GM06990 (cell line): Measurements from ENCODE around the gene NIPBL.
"Not testable (repeated sequence)": the region's sequence is repeated elsewhere in the genome, so short reads cannot be mapped to it uniquely, and the experiment has no call there.

Experiments used
- DNase-seq: peaks from one replicate; pipeline ENCODE4 v3.0.0-alpha.2; 2011; ENCODE audit not compliant: insufficient read length; ENCODE audit errors: extremely low read depth
- H3K27me3 ChIP-seq: replicated peaks from 2 replicates; pipeline ENCODE4 v1.6.0; 2011; ENCODE audit warnings: low read length; ENCODE audit not compliant: control insufficient read depth, insufficient read depth
- H3K36me3 ChIP-seq: 2 replicates; pipeline ENCODE4 v1.5.1; 2011; ENCODE audit warnings: low read length; ENCODE audit not compliant: control insufficient read depth, insufficient read depth
- H3K4me3 ChIP-seq: replicated peaks from 2 replicates; pipeline ENCODE4 v1.5.1; 2011; ENCODE audit warnings: low read depth, mild to moderate bottlenecking, control low read depth, low read length
- TF ChIP-seq, protein P1 (sequence below): IDR thresholded peaks from 2 replicates; pipeline ENCODE4 v1.5.1; 2011; ENCODE audit warnings: low read length, control low read depth, mild to moderate bottlenecking, inconsistent platforms; ENCODE audit not compliant: insufficient read depth, poor library complexity, severe bottlenecking

NIPBL gene

DNA sequence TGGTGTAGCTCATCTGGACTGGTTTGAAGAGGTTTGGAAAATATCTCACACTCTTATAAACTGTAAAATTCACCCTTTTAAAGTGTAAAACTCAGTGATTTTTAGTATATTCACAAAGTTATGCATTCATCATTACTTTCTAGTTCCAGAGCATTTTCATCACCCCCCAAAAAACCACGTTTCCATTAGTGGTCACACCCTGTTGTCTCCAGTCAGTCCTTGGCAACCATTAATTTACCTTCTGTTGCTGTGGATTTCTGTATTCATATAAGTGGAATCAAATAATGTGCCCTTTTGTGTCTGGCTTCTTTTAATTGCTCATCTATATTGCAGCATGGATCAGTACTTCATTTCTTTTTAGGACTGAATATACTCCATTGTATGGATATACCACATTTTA is 18.4 kb downstream of the NIPBL start:
- Histone ChIP-seq H3K36me3 (no peaks in the 10 kb centered on the region), H3K27me3 (no peaks in the 10 kb centered on the region), H3K4me3 (no peak overlapping the region)
- TF ChIP-seq, protein P1, sequence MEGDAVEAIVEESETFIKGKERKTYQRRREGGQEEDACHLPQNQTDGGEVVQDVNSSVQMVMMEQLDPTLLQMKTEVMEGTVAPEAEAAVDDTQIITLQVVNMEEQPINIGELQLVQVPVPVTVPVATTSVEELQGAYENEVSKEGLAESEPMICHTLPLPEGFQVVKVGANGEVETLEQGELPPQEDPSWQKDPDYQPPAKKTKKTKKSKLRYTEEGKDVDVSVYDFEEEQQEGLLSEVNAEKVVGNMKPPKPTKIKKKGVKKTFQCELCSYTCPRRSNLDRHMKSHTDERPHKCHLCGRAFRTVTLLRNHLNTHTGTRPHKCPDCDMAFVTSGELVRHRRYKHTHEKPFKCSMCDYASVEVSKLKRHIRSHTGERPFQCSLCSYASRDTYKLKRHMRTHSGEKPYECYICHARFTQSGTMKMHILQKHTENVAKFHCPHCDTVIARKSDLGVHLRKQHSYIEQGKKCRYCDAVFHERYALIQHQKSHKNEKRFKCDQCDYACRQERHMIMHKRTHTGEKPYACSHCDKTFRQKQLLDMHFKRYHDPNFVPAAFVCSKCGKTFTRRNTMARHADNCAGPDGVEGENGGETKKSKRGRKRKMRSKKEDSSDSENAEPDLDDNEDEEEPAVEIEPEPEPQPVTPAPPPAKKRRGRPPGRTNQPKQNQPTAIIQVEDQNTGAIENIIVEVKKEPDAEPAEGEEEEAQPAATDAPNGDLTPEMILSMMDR: no peak
- no peak for DNase-seq

DNA sequence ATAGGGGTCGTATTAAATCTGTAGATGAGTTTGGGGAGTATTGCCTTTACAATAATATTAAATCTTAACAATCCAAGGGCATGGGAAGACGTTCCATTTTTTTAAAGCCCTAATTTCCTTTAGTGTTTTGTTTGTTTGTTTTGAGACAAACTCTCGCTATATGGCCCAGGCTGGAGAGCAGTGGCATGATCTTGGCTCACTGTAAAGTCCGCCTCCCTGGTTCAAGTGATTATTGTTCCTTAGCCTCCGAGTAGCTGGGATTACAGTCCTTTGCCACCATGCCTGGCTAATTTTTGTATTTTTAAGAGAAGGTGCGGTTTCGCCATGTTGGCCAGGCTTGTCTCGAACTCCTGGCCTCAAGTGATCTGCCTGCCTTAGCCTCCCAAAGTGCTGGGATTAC is 19.9 kb downstream of the NIPBL start:
- Histone ChIP-seq H3K4me3 (no peak overlapping the region), H3K36me3 (no peaks in the 10 kb centered on the region), H3K27me3 (no peaks in the 10 kb centered on the region)
- TF ChIP-seq, protein P1: no peak
- no peak for DNase-seq

DNA sequence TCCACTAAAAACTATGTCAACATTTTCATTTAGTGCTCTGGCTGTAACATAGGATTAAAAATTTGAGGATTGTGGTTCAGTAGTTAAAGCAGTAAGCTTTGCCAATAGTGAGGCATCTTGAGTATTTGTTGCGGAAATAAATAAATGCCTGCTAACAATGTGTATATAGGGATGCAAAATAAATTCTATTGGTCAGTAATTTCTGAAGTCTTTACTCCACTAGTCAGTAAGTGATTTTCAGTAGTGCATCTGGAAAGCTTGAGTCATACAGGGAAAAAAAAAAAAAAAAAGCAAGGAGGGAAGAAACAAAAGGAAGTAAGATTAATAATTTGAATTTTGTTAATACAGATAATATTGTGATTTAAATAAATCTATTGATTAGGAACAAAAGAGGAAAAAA is 21.0 kb downstream of the NIPBL start:
- H3K27me3 ChIP-seq: no peaks in the 10 kb centered on the region
- no peak for DNase-seq
- no peaks in the 10 kb centered on the region for H3K36me3 ChIP-seq
- H3K4me3 ChIP-seq: no peak overlapping the region
- TF ChIP-seq, protein P1: no peak

DNA sequence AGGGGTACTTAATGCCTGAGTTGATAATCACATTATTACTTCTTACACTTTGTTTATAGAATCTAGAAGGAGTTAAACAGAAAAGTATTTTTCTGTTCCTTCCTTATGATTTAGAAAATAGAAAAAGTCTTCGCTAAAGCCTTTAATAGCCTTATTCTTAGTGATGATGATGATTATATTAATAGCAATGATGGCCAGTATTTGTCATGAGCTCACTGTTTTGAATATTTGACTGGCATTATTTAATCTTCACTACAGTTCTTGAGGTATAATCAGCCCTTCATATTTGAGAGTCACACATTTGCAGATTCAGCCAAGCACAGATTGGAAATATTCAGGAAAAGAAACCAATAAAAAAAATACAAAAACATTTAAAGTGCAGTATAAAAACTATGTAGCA is 23.3 kb downstream of the NIPBL start:
- TF ChIP-seq, protein P1: no peak
- Histone ChIP-seq H3K27me3 (no peaks in the 10 kb centered on the region), H3K36me3 (no peaks in the 10 kb centered on the region)

DNA sequence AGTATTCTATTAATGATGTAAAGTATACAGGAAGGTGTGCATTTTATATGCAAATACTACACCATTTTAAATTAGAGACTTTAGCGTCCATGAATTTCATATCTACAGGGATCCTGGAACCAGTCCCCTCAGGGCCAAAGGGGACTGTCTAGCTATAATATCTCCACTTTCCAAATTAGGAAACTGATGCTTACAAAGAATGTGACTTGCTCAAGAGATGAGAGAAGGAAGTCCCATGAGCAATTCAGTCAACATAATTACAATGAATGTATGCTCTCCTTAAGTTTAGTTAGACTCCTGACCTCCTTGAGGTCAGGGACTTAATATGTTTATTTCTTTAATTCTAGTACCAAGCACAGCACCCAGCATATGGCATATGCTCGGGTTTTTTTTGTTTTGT is 23.7 kb downstream of the NIPBL start:
- TF ChIP-seq, protein P1: no peak
- DNase-seq: no peak
- no peaks in the 10 kb centered on the region for H3K36me3 ChIP-seq

More for the DNA sequence above, 23.3 kb downstream of the NIPBL start:
- no peak for DNase-seq
- H3K4me3 ChIP-seq: no peak overlapping the region

DNA sequence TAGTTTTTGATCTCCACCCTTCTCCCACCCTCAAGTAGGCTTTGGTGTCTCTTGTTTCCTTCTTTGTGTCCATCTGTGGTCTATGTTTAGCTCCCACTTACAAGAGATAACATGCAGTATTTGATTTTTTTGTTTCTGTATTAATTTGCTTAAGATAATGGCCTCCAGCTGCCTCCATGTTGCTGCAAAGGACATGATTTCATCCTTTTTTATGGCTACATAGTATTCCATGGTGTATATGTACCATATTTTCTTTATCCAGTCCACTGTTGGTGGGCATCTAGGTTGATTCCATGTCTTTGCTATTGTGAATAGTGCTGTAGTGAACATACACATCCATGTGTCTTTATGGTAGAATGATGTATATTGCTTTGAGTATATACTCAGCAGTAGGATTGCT is 24.5 kb downstream of the NIPBL start:
- H3K4me3 ChIP-seq, H3K27me3 ChIP-seq, DNase-seq, H3K36me3 ChIP-seq: not testable (repeated sequence)

More for the DNA sequence above, 23.7 kb downstream of the NIPBL start:
- Histone ChIP-seq H3K27me3 (no peaks in the 10 kb centered on the region), H3K4me3 (no peak overlapping the region)
